HCT116 (cell line): ENCODE results near the gene POLA1.

Experiments
- CTCF ChIP-seq, 3 experiments: fragments of 200-600 bp in 1 of 3; sonication (generic) in 1 of 3; IDR thresholded peaks in 2 of 3; conservative IDR thresholded peaks in 1 of 3; 2 replicates each; pipeline ENCODE4 v1.5.1; 2012 to 2017; ENCODE audit warnings: low read depth in 2 of 3, low read length in 2 of 3, antibody characterized with exemption in 1 of 3, borderline replicate concordance in 1 of 3, control low read depth in 1 of 3, mild to moderate bottlenecking in 1 of 3, mixed read lengths in 1 of 3, mixed run types in 1 of 3, moderate library complexity in 1 of 3; ENCODE audit not compliant: insufficient read depth in 1 of 3
- EZH2phosphoT487 ChIP-seq: fragments of 200-600 bp; IDR thresholded peaks from 2 replicates; pipeline ENCODE4 v1.6.1; 2018; ENCODE audit warnings: antibody characterized with exemption, borderline replicate concordance
- JUND ChIP-seq: IDR thresholded peaks from 2 replicates; pipeline ENCODE4 v1.6.1; 2012
- POLR2AphosphoS5 ChIP-seq: IDR thresholded peaks from 2 replicates; pipeline ENCODE4 v1.6.1; 2011; ENCODE audit warnings: mild to moderate bottlenecking, low read depth, low read length, moderate library complexity

- TF ChIP-seq POLR2AphosphoS5 (no peak), CTCF (IDR thresholded peaks at IDR 0.05 in 2 of 3, conservative IDR thresholded peaks at IDR 0.05 in 1 of 3; ENCODE audit: borderline replicate concordance in 1 of 3, insufficient read depth in 1 of 3, low read depth in 2 of 3, low read length in 2 of 3) (no peak), JUND (no peak), EZH2phosphoT487 (no peak)
These were observed 184.3 kb downstream of the POLA1 start for GRCh38 chrX:24877854-24878650.
